ENCODE measurements around the gene ALK.

ALK gene

GRCh38 chr2:29273685-29274611 lies 647.4 kb downstream of the ALK start:
- Histone ChIP-seq H3K36me3 (ENCODE audit: insufficient read depth, low read length) (no peaks in the 10 kb centered on the region), H2AFZ (ENCODE audit: low read length) (no peak overlapping the region), H4K20me1 (ENCODE audit: insufficient read depth, low read length) (no peaks in the 10 kb centered on the region), H3K4me3 (ENCODE audit: low read depth, low read length, poor library complexity, severe bottlenecking) (no peak overlapping the region), H3K4me2 (ENCODE audit: low read length) (no peak overlapping the region), H3F3A (ENCODE audit: insufficient read depth, low read length) (no peaks in the 10 kb centered on the region), H3K27ac (ENCODE audit: low read depth, low read length, poor library complexity, severe bottlenecking) (no peak overlapping the region), H3K27me3 (ENCODE audit: insufficient read depth, low read length) (no peaks in the 10 kb centered on the region), H3K9me2 (ENCODE audit: low read depth, low read length) (no peaks in the 10 kb centered on the region), H3K9ac (ENCODE audit: low read length) (no peak overlapping the region), H3K9me3 (ENCODE audit: low read length) (no peaks in the 10 kb centered on the region), H3K79me2 (ENCODE audit: insufficient read depth, low read length) (no peaks in the 10 kb centered on the region), H3K4me1 (ENCODE audit: insufficient read depth, low read length, severe bottlenecking) (no peaks in the 10 kb centered on the region)
- no peak for TF ChIP-seq EZH2 (IDR thresholded peaks at IDR 0.05; ENCODE audit: borderline replicate concordance, low read length)
- TF ChIP-seq CTCF (IDR thresholded peaks at IDR 0.05; ENCODE audit: low read length) = no peak

- TF ChIP-seq CTCF (IDR thresholded peaks at IDR 0.05; ENCODE audit: low read length) = no peak
- no peak for TF ChIP-seq EZH2 (IDR thresholded peaks at IDR 0.05; ENCODE audit: borderline replicate concordance, low read length)
- no peaks in the 10 kb centered on the region for H3K36me3 ChIP-seq (ENCODE audit: insufficient read depth, low read length)
- no peak overlapping the region for H3K4me2 ChIP-seq (ENCODE audit: low read length)
- H3K9me3 ChIP-seq (ENCODE audit: low read length) = no peaks in the 10 kb centered on the region
- no peak overlapping the region for H3K27ac ChIP-seq (ENCODE audit: low read depth, low read length, poor library complexity, severe bottlenecking)
- H3K9ac ChIP-seq (ENCODE audit: low read length) = no peak overlapping the region
- H3K27me3 ChIP-seq (ENCODE audit: insufficient read depth, low read length) = no peaks in the 10 kb centered on the region
- no peaks in the 10 kb centered on the region for H4K20me1 ChIP-seq (ENCODE audit: insufficient read depth, low read length)
- no peaks in the 10 kb centered on the region for H3K79me2 ChIP-seq (ENCODE audit: insufficient read depth, low read length)
- no peak overlapping the region for H2AFZ ChIP-seq (ENCODE audit: low read length)
- H3K4me1 ChIP-seq (ENCODE audit: insufficient read depth, low read length, severe bottlenecking) = no peaks in the 10 kb centered on the region
- H3K4me3 ChIP-seq (ENCODE audit: low read depth, low read length, poor library complexity, severe bottlenecking) = no peak overlapping the region
- no peaks in the 10 kb centered on the region for H3F3A ChIP-seq (ENCODE audit: insufficient read depth, low read length)
- H3K9me2 ChIP-seq (ENCODE audit: low read depth, low read length) = no peaks in the 10 kb centered on the region
Measured at GRCh38 chr2:29273004-29273684, 648.2 kb downstream of the ALK start.

DNA sequence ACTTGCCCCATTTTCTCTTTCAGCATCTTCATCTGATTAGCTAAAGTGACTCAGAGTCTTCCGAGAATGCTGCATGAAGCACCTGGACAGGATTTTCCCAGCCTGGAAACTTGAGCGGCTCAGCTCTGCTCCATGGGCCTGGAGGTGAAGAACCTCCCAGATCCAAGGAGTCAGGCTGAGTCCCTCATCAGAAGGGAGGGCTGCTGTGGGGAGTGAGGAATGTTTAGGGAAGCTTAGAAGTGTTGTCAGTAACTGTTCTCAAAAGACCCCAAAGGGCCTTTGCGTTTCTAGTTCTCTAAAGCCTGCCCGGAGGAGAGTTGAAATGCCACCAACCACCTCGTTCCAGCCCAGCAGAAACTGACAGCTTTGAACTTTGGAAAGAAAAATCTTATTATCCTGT lies 649.1 kb downstream of the ALK start:
- Histone ChIP-seq H3K36me3 (ENCODE audit: insufficient read depth, low read length) (no peaks in the 10 kb centered on the region), H3K9ac (ENCODE audit: low read length) (no peak overlapping the region), H3K9me2 (ENCODE audit: low read depth, low read length) (no peaks in the 10 kb centered on the region), H3K27me3 (ENCODE audit: insufficient read depth, low read length) (no peaks in the 10 kb centered on the region), H3F3A (ENCODE audit: insufficient read depth, low read length) (no peaks in the 10 kb centered on the region), H3K4me3 (ENCODE audit: low read depth, low read length, poor library complexity, severe bottlenecking) (no peak overlapping the region), H4K20me1 (ENCODE audit: insufficient read depth, low read length) (no peaks in the 10 kb centered on the region), H3K4me2 (ENCODE audit: low read length) (no peak overlapping the region), H3K9me3 (ENCODE audit: low read length) (no peaks in the 10 kb centered on the region), H3K27ac (ENCODE audit: low read depth, low read length, poor library complexity, severe bottlenecking) (no peak overlapping the region), H3K79me2 (ENCODE audit: insufficient read depth, low read length) (no peaks in the 10 kb centered on the region), H2AFZ (ENCODE audit: low read length) (no peak overlapping the region), H3K4me1 (ENCODE audit: insufficient read depth, low read length, severe bottlenecking) (no peaks in the 10 kb centered on the region)
- TF ChIP-seq CTCF (IDR thresholded peaks at IDR 0.05; ENCODE audit: low read length) (no peak), EZH2 (IDR thresholded peaks at IDR 0.05; ENCODE audit: borderline replicate concordance, low read length) (no peak)
